ENCODE measurements around the gene ABCG4. TPM values are rescaled to one million over a fixed set of nuclear protein-coding genes. Genes with fewer than 3 reads are reported as not detected.

ABCG4 gene
- total and polyA plus RNA-seq, 2 donors (not counting 1 experiment from before 2014, with no cell fraction given), result not detected

DNA sequence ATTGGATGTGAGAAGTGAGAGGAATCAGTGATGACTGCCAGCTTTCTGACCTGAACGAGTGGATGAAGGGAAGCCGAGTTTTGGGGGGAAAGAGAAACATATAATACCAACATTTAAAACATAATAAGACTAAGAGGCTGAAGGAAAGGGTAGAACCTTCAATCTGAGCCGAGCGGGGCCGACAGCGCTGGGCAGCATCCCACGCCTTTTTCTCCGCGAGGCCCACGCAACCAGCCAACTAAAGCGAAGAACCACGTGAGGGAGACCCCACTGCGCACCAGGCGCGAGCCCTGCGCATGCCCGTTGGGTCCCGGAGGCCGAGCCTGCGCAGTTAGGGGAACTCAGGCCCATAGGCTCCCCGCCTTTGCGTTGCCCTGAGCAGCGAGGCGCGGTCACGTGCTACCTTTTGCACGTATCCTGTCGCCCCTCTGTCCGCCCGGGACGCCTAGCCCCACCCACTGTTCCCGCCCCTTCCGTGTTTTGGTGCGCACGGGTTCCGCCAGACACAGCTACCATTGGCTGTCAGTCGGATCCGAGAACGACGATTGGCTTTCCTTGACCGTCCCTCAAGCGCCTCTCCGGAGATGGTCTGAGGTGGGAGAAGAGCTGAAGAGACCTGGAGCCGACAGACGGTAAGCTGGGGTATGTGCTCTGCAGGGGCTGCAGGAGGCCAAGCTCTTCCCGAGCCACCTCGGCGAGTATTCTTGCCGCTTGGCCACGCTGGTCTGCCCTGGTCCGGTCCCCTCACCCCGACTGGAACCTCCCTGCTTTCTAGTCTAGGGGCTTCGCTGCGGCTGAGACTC lies 27.6 kb upstream of the ABCG4 start, which contains the start of gene HINFP:
HINFP (plus strand) TSS at position 573 of the 803 bp plus-strand sequence. CDS start 5,365 bp downstream, outside the sequence.
- H3K27ac ChIP-seq (ENCODE audit: low read length in 2 of 2), result peak within 1 kb of the TSS; percentile 72 to 90
- WGBS (ENCODE audit: insufficient coverage), result under 1% methylated on average over 52 of the region's 54 CpGs
- intact Hi-C loops (cut with micrococcal nuclease), result loop anchor here (1.0 kb wide), 10 partner anchors 14 to 330 kb away; partner anchors contain the start of genes C2CD2L, DDX6, DPAGT1 and HMBS
- H3K36me3 ChIP-seq (replicated peaks in 1 of 2; ENCODE audit: control extremely low read depth in 1 of 2, control insufficient read depth in 1 of 2, extremely low read depth in 1 of 2, insufficient read depth in 2 of 2, low read length in 1 of 2), result peaks cover 0 to 12% of the 10 kb centered on the region in 2 experiments
- no peaks in the 10 kb centered on the region for H3K27me3 ChIP-seq (replicated peaks in 1 of 4; ENCODE audit: control extremely low read depth in 1 of 4, control insufficient read depth in 3 of 4, insufficient read depth in 4 of 4, low read length in 3 of 4)
- ATAC-seq (ENCODE audit: low read depth) (peak; percentile 98), DNase-seq (peak; percentile 99)
- no peaks in the 10 kb centered on the region for H3K9me3 ChIP-seq (ENCODE audit: control extremely low read depth in 1 of 3, control insufficient read depth in 2 of 3, insufficient read depth in 1 of 3, low read length in 2 of 3)
- peak within 1 kb of the TSS; percentile 97 for H2AFZ ChIP-seq (ENCODE audit: insufficient read depth, low read depth, low read length, poor library complexity, severe bottlenecking)
- no peak for TF ChIP-seq EZH2 (IDR thresholded peaks at IDR 0.05; ENCODE audit: borderline replicate concordance, insufficient read depth, low read depth, low read length, poor library complexity, severe bottlenecking)
- TF ChIP-seq, protein P1, sequence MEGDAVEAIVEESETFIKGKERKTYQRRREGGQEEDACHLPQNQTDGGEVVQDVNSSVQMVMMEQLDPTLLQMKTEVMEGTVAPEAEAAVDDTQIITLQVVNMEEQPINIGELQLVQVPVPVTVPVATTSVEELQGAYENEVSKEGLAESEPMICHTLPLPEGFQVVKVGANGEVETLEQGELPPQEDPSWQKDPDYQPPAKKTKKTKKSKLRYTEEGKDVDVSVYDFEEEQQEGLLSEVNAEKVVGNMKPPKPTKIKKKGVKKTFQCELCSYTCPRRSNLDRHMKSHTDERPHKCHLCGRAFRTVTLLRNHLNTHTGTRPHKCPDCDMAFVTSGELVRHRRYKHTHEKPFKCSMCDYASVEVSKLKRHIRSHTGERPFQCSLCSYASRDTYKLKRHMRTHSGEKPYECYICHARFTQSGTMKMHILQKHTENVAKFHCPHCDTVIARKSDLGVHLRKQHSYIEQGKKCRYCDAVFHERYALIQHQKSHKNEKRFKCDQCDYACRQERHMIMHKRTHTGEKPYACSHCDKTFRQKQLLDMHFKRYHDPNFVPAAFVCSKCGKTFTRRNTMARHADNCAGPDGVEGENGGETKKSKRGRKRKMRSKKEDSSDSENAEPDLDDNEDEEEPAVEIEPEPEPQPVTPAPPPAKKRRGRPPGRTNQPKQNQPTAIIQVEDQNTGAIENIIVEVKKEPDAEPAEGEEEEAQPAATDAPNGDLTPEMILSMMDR (IDR thresholded peaks at IDR 0.05), result no peak
- Mint-ChIP-seq H3K27ac (peak within 1 kb of the TSS; percentile 90), H3K4me1 (peaks cover 26% of the 10 kb centered on the region), H3K9me3 (ENCODE audit: insufficient read depth) (no peaks in the 10 kb centered on the region), H3K4me3 (peak within 1 kb of the TSS; percentile 87), H3K27me3 (no peaks in the 10 kb centered on the region)
- H3K9ac ChIP-seq (ENCODE audit: low read length), result peak within 1 kb of the TSS; percentile 89
- peak within 1 kb of the TSS; percentile 76 for H3K4me2 ChIP-seq (replicated peaks; ENCODE audit: low read depth, low read length, poor library complexity, severe bottlenecking)
- peaks cover 15 to 17% of the 10 kb centered on the region in 2 donors for H3K4me1 ChIP-seq (ENCODE audit: control insufficient read depth in 2 of 2, insufficient read depth in 2 of 2, low read length in 2 of 2)
- peak within 1 kb of the TSS; percentile 91 to 97 (median 95) for H3K4me3 ChIP-seq (ENCODE audit: control extremely low read depth in 1 of 5, extremely low read depth in 1 of 5, insufficient read depth in 1 of 5, low read depth in 2 of 5, low read length in 4 of 5)
- ChIA-PET CTCF (interaction anchor here (0.5 to 2.1 kb wide), 7 partner anchors 12 to 363 kb away, joined by 3 to 8 read pairs (median 4); partner anchors contain the start of genes CBL and VPS11), POLR2A (interaction anchor here (0.5 to 1.9 kb wide), 10 partner anchors 9 to 229 kb away, joined by 3 to 11 read pairs (median 6); partner anchors contain the start of genes C2CD2L, DPAGT1 and NLRX1)
- peaks cover 10% of the 10 kb centered on the region for H4K20me1 ChIP-seq (ENCODE audit: control insufficient read depth, insufficient read depth, low read length, poor library complexity, severe bottlenecking)
- peaks cover 45% of the 10 kb centered on the region for H3K79me2 ChIP-seq (ENCODE audit: control insufficient read depth, insufficient read depth, low read length)
